ENCODE measurements around the gene MYO7A.

Gene MYO7A

GRCh38 chr11:77155556-77156130 is 27.6 kb downstream of the MYO7A start:
- H3K4me3 ChIP-seq = no peak overlapping the region
- H3K27ac ChIP-seq = no peak overlapping the region
- H3K9me3 ChIP-seq = no peaks in the 10 kb centered on the region
- intact Hi-C loops (cut with DNase I; ENCODE audit: low total_unique reads) = no loop called here
- no peak for TF ChIP-seq CTCF (IDR thresholded peaks at IDR 0.05)
- H3K4me1 ChIP-seq = peaks cover 0 to 18% (median 12%) of the 10 kb centered on the region in 4 donors
- no peaks in the 10 kb centered on the region for H3K36me3 ChIP-seq
- H3K27me3 ChIP-seq = no peaks in the 10 kb centered on the region
- DNase-seq = no peak

- no peak overlapping the region for H3K27ac ChIP-seq
- TF ChIP-seq CTCF (IDR thresholded peaks at IDR 0.05) = no peak
- DNase-seq = no peak
- H3K36me3 ChIP-seq = no peaks in the 10 kb centered on the region
- H3K27me3 ChIP-seq = no peaks in the 10 kb centered on the region
- no peak overlapping the region for H3K4me3 ChIP-seq
- H3K9me3 ChIP-seq = no peaks in the 10 kb centered on the region
- H3K4me1 ChIP-seq = peaks cover 0 to 18% (median 12%) of the 10 kb centered on the region in 4 donors
- intact Hi-C loops (cut with DNase I; ENCODE audit: low total_unique reads) = no loop called here
These were observed 28.6 kb downstream of the MYO7A start for GRCh38 chr11:77156396-77157195.

GRCh38 chr11:77158041-77158695 is 30.1 kb downstream of the MYO7A start:
- DNase-seq = no peak
- intact Hi-C loops (cut with DNase I; ENCODE audit: low total_unique reads) = no loop called here

GRCh38 chr11:77159219-77159936 is 31.3 kb downstream of the MYO7A start:
- intact Hi-C loops (cut with DNase I; ENCODE audit: low total_unique reads) = no loop called here
- Histone ChIP-seq H3K4me3 (no peak overlapping the region), H3K9me3 (no peaks in the 10 kb centered on the region), H3K4me1 (peaks cover 0 to 4% (median 2%) of the 10 kb centered on the region in 4 donors), H3K36me3 (no peaks in the 10 kb centered on the region), H3K27me3 (no peaks in the 10 kb centered on the region), H3K27ac (no peak overlapping the region)
- TF ChIP-seq CTCF (IDR thresholded peaks at IDR 0.05) = no peak
- DNase-seq = no peak

More at GRCh38 chr11:77158041-77158695, 30.1 kb downstream of the MYO7A start:
- Histone ChIP-seq H3K27me3 (no peaks in the 10 kb centered on the region), H3K9me3 (no peaks in the 10 kb centered on the region), H3K27ac (no peak overlapping the region), H3K4me1 (peaks cover 0 to 15% (median 10%) of the 10 kb centered on the region in 4 donors), H3K36me3 (no peaks in the 10 kb centered on the region), H3K4me3 (no peak overlapping the region)
- no peak for TF ChIP-seq CTCF (IDR thresholded peaks at IDR 0.05)

- TF ChIP-seq CTCF (IDR thresholded peaks at IDR 0.05) = no peak
- Histone ChIP-seq H3K4me3 (no peak overlapping the region), H3K9me3 (no peaks in the 10 kb centered on the region), H3K36me3 (no peaks in the 10 kb centered on the region), H3K4me1 (no peaks in the 10 kb centered on the region), H3K27ac (no peak overlapping the region), H3K27me3 (no peaks in the 10 kb centered on the region)
- intact Hi-C loops (cut with DNase I; ENCODE audit: low total_unique reads) = no loop called here
- DNase-seq = no peak
These were observed 32.0 kb downstream of the MYO7A start for GRCh38 chr11:77159937-77160495.
